Osteocyte (in vitro differentiated cells): Measurements from ENCODE around the gene DUOXA2. TPM values are rescaled to one million over a fixed set of nuclear protein-coding genes. Genes with fewer than 3 reads are reported as not detected.

Experiments used
- DNase-seq: peaks from one replicate; pipeline ENCODE4 v3.0.0; 2021; ENCODE audit warnings: mixed read lengths; ENCODE audit not compliant: unreplicated experiment; ENCODE audit errors: extremely low spot score
- H3K27ac Mint-ChIP-seq: one replicate; pipeline ENCODE4 v1.8.0; 2021; ENCODE audit warnings: mild to moderate bottlenecking, mixed read lengths; ENCODE audit not compliant: unreplicated experiment
- H3K27me3 Mint-ChIP-seq: one replicate; pipeline ENCODE4 v1.8.0; 2021; ENCODE audit warnings: mixed read lengths; ENCODE audit not compliant: unreplicated experiment
- H3K36me3 Mint-ChIP-seq: one replicate; pipeline ENCODE4 v1.8.0; 2021; ENCODE audit warnings: mixed read lengths; ENCODE audit not compliant: unreplicated experiment
- H3K4me1 Mint-ChIP-seq: one replicate; pipeline ENCODE4 v1.8.0; 2021; ENCODE audit warnings: mixed read lengths; ENCODE audit not compliant: unreplicated experiment
- H3K4me3 Mint-ChIP-seq: one replicate; pipeline ENCODE4 v1.8.0; 2021; ENCODE audit warnings: mild to moderate bottlenecking, moderate library complexity, mixed read lengths; ENCODE audit not compliant: unreplicated experiment
- H3K9me3 Mint-ChIP-seq: one replicate; pipeline ENCODE4 v1.8.0; 2021; ENCODE audit warnings: mixed read lengths; ENCODE audit not compliant: unreplicated experiment
- CTCF ChIP-seq: fragments of 200-600 bp; sonication (generic); IDR thresholded peaks from 2 replicates; pipeline ENCODE4 v1.5.0; 2021; ENCODE audit warnings: antibody characterized with exemption, mild to moderate bottlenecking, moderate library complexity
- total RNA-seq: library from RNA; stranded (reverse); gene quantifications from 2 replicates; pipeline ENCODE4 v1.2.1, GENCODE V29; 2021

Gene DUOXA2
- total RNA-seq, 1 donor from 2014 or later = not detected

- DNase-seq = no peak
- Mint-ChIP-seq H3K9me3 (no peaks in the 10 kb centered on the region), H3K27ac (no peak overlapping the region), H3K27me3 (peaks cover 38% of the 10 kb centered on the region), H3K36me3 (no peaks in the 10 kb centered on the region), H3K4me1 (no peaks in the 10 kb centered on the region), H3K4me3 (no peak overlapping the region)
- no peak for TF ChIP-seq CTCF
Observed at GRCh38 chr15:45083223-45083622, 30.9 kb upstream of the DUOXA2 start.

DNA sequence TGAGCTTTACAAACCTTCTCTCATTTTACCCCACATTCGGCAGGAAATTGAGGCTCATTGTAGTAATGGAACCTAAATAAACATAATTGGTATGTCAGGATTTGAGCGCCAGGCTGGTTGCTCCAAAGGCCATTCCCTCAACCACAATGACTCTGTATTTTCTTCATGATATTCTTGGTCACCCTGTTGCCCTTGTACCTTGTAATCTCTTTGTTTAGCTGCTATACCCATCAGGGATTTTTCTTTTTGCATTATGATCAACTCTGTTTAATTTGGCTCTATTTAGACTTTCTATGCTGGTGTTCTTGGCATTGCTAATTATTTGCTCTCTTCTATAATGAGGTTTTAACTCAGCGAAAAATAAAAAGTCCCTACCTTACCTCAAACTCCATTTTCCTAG is 30.0 kb upstream of the DUOXA2 start:
- no peak for TF ChIP-seq CTCF
- no peak overlapping the region for H3K4me3 Mint-ChIP-seq
- no peaks in the 10 kb centered on the region for H3K9me3 Mint-ChIP-seq
- H3K36me3 Mint-ChIP-seq = no peaks in the 10 kb centered on the region
- H3K27ac Mint-ChIP-seq = no peak overlapping the region
- peaks cover 40% of the 10 kb centered on the region for H3K27me3 Mint-ChIP-seq
- no peak for DNase-seq
- no peaks in the 10 kb centered on the region for H3K4me1 Mint-ChIP-seq

- no peak for TF ChIP-seq CTCF
- no peak for DNase-seq
- H3K36me3 Mint-ChIP-seq = no peaks in the 10 kb centered on the region
- no peaks in the 10 kb centered on the region for H3K9me3 Mint-ChIP-seq
- no peak overlapping the region for H3K4me3 Mint-ChIP-seq
- H3K4me1 Mint-ChIP-seq = no peaks in the 10 kb centered on the region
- peaks cover 61% of the 10 kb centered on the region for H3K27me3 Mint-ChIP-seq
- H3K27ac Mint-ChIP-seq = no peak overlapping the region
Observed at GRCh38 chr15:45087513-45087912, 26.6 kb upstream of the DUOXA2 start.

DNA sequence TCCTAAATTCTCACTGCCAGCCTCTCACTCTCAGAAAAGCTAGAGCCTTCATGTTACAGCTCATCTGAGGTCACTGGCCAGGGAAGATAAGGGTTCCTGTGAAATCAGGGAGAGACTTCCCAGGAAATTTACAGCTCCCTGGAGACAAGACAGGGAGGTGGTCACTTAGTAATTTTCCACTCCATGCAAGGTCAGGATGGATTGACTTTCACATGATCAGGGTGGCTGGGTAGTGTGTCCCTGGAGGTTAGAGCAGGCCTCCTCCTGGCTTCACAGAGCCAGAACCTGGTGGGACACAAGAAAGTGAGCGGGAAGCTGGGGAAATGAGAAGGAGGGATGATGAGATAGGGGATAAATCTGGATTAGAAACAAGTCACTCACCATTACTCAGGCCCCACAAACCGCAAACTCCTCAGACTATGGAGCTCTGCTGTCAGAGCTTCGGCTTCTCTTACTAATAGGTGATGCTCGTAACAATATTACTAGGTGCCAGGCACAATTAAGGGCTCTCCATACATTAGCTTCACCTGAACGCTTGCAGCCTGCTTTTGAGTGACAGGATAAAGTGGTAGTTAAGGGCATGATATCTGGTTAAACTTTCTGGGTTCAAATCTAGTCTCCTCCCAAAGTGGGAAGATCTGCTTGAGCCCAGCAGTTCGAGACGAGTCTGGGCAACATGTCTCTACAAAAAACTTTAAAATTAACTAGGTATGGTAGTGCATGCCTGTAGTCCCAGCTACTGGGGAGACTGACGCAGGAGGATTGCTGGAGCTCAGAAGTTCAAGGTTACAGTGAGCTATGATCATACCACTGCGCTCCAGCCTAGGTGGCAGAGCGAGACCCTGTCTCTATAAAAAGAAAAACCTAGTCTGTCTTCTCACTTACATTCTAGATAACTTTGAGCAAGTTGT is 25.1 kb upstream of the DUOXA2 start:
- Mint-ChIP-seq H3K4me1 (no peaks in the 10 kb centered on the region), H3K27ac (no peak overlapping the region), H3K9me3 (no peaks in the 10 kb centered on the region), H3K27me3 (peaks cover 61% of the 10 kb centered on the region), H3K4me3 (no peak overlapping the region), H3K36me3 (no peaks in the 10 kb centered on the region)
- TF ChIP-seq CTCF = no peak
- DNase-seq = no peak

GRCh38 chr15:45089712-45090373 is 24.3 kb upstream of the DUOXA2 start:
- H3K36me3 Mint-ChIP-seq = no peaks in the 10 kb centered on the region
- no peaks in the 10 kb centered on the region for H3K4me1 Mint-ChIP-seq
- no peak overlapping the region for H3K27ac Mint-ChIP-seq
- H3K4me3 Mint-ChIP-seq = no peak overlapping the region
- no peaks in the 10 kb centered on the region for H3K9me3 Mint-ChIP-seq
- DNase-seq = no peak
- peaks cover 53% of the 10 kb centered on the region for H3K27me3 Mint-ChIP-seq
- TF ChIP-seq CTCF = no peak
